Loucy (cell line): ENCODE measurements around the gene CDC37.

Experiments used
- CTCF ChIP-seq: fragments of 200-600 bp; sonication (generic); conservative IDR thresholded peaks from 2 replicates; pipeline ENCODE4 v1.5.1; 2014; ENCODE audit warnings: mild to moderate bottlenecking, antibody characterized with exemption, low read length
- EZH2phosphoT487 ChIP-seq: fragments of 200-600 bp; IDR thresholded peaks from 2 replicates; pipeline ENCODE4 v1.6.1; 2018; ENCODE audit warnings: antibody characterized with exemption, mild to moderate bottlenecking, moderate library complexity, borderline replicate concordance

DNA sequence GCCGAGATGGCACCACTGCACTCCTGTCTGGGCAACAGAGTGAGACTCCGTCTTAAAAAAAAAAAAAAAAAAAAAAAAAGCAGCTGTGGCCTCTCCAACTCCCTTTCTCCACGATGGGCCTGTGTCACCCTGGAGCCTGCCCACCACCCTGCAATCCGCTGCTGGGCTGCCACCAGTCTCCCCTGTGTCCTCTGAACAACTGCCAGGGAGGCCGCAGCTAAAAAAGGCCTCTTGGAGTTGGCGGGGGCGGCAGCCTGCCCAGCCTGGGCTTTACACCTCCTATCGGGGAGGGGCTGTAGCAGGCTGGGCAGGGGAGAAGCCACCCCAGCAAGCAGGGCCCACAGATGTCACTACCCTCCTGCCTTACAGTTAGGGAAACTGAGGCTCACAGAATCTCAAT is 3.5 kb downstream of the CDC37 start:
- TF ChIP-seq CTCF: no peak
- TF ChIP-seq EZH2phosphoT487: no peak
